HG03045 (cell line): ENCODE data around the gene UPK2.
A peak's percentile ranks its signal among the peaks of the same experiment; 100 is the strongest.

Experiments
- ATAC-seq: cut with Tn5 transposase; IDR thresholded peaks from one replicate; pipeline ENCODE4 v1.9.1; 2021; ENCODE audit warnings: mild to moderate bottlenecking, moderate library complexity; ENCODE audit not compliant: unreplicated experiment

Gene UPK2

DNA sequence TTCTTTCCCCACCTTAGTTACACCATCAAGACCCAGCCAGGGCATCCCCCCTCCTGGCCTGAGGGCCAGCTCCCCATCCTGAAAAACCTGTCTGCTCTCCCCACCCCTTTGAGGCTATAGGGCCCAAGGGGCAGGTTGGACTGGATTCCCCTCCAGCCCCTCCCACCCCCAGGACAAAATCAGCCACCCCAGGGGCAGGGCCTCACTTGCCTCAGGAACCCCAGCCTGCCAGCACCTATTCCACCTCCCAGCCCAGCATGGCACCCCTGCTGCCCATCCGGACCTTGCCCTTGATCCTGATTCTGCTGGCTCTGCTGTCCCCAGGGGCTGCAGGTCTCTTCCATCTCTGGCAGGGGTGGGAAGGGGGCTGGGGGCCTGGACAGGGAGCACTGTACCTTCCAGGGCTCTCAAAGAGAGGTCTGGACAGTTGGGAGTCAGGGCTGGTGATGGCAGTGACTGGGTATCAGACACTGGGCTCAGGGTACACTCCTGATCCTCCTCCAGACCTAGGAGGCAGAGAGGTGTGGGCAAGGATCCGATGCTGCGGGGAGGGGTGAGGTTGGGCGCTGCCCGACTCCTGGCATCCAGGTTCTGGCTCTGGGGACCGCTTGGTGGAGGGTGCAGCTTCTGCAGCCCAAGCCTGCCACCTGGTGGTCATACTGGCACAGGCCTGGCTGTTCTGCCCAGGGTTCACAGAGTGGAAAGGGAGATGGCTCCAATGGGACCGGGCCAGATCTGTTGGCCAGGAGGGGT is at the start of gene UPK2:
Gene UPK2, plus strand, starts transcription at position 205 of the 753 bp plus-strand sequence. Its CDS starts 53 bp downstream, at position 258.
- no peak for ATAC-seq

DNA sequence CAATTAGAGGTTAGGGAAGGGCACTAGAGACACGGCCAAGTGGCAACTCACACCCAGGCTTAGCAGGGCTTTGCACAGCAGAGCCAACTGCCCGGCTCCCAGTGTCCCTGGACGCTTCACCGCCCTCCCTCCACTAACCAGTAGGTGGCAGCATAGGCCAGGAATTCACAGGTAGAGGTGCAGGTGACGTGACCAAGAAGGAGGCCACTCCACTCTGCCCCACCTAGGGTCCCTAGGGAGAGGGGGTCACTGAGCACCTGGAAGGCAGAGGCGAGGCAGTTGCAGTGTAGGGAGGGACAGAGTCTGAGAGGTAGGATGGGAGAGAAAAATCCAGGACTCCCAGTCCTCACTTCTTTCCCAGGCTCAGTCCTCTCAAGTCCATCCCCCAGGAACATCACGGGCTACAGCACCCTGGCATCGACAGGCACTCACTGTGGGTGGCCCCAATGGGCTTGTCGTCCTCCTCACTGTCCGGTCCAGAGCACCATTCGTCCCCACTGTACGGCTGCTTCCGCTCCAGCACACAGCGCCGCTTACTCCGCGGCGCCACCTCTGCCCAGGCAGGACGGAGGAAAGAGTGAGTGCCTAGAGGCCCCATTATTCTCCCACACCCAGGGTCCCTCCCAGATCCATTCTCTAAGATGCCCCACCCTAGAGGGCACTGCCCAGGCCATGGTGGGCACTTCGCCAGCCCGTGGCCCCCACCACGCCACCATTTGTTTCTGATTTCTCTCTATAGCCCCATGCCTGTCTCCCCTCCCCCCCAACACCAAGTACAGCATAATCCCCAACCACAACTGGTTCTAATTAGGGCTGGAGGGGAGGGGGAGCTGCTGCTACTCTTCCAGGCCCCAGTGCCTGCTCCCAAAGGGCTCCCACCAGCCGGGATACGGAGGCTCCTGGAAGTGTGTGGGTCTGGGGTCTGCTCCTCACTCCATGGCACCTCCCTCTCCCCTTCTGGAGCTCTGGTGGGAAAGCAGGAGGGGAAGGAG is 48.8 kb upstream of the UPK2 start:
- ATAC-seq: peak; percentile 73

GRCh38 chr11:118908264-118908663 is 47.8 kb upstream of the UPK2 start:
- no peak for ATAC-seq

- ATAC-seq: no peak
These were observed 47.0 kb upstream of the UPK2 start for GRCh38 chr11:118908901-118909618.

GRCh38 chr11:118909619-118910308 is 46.3 kb upstream of the UPK2 start:
- no peak for ATAC-seq

DNA sequence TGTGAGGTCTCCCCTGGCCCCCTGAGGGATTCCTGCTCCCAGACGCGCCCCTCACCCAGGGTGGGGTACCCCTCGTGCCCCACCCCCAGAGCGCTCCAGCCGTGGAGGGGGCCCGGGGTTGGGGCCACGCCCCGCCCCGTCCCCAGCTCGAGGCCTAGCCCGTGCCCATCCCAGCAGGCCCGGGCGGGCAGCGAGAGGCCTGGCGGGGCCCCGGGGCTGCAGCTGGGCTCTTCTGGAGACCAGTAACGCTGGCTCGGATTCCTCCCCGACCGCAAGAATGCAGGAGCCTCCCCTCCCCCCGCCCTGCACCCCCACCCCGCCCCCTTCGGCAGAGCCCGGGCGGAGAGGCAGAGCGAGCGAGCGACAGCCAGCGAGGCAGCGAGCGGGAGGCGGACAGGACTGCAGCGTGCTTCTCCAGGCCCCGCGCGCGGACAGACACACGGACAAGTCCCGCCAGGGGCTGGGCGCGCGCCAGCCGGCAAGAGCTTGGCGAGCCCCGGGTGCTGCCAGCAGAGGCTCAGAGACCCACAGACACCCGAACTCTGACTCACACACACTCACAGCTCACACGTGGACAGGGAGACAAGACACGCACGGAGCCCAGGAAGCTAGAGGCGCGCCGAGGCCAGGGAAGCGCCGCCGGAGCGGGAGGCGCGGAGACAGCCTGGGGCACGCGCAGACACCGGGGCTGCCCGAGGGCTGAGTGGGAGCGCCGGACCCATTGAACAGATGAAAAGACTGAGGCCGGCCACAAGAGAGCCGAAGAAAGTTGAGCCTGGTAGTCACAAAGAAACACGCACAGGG is 45.6 kb upstream of the UPK2 start:
- ATAC-seq: no peak

- no peak for ATAC-seq
These were observed 44.8 kb upstream of the UPK2 start for GRCh38 chr11:118911113-118911879.

DNA sequence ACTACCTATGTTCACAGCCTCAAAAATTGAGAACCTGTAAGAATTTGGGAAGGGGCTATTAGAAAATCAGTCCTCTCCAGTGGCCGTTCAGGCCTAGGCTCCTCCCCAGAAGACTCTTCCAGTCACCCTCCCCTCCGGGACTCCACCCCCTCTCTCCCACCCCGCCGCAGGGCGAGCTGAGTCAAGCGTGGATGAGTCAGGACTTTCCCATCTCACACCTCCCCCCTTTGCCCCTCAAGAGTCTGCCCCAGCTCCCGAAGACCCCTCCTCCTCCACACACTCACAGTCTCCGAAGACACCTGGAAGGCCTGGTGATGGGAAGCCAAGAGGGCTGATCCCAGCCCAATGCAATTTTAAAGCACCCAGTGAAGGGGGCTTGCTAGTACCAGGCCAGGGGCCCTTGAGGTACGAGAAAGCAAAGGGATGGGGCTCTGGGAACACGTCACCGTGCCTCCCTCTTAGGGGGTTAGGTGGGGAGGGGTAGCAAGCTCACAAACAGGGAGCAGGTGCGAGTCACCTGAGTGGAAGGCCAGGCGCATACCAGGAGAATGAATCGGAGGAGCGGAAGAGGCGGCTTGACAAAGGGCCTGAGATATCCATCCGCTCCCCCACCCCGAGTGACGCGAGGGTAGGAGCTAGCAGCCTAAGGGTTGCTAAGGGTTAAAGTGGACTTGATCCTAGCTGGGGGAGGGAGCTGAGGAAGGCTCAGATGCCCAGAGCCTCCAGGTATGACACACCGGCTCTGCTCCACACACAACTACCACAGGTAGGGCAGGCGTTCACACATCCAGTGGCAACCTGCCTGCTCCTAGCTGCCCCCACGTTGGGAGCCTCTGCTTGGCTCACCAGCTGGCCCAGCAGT is 44.0 kb upstream of the UPK2 start:
- ATAC-seq: no peak

DNA sequence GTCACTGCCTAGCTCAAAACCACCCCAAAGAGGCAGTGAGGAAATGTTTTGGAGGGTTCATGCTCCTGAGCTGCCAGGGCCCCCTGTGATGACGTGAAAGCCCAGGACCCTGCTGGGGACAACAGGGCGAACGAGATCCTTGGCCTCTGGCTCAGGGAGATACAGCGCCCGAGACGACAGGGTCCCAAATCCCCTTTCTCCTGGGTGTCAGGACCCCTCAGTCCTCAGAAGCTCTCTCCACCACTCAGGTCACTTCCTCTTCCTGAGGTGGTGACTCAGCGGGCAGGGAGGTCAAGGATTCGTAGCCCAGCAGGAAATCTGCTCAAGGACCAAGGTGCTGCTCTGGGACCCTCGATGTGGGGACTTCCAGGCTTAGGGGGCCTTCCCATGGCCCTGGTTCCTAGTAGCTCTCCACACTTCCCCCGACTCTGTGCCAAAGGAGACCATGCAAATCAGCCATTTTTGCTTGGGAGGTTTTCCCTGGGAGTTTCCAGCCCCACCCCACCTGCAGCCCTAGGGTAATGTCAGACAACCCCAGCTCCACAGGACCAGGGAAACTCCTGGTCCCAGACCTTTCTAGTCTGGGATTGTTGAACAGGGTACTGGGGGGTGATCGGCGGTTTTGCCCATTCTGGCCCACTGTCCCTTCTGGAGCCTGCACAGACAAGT is 43.2 kb upstream of the UPK2 start:
- ATAC-seq: no peak

DNA sequence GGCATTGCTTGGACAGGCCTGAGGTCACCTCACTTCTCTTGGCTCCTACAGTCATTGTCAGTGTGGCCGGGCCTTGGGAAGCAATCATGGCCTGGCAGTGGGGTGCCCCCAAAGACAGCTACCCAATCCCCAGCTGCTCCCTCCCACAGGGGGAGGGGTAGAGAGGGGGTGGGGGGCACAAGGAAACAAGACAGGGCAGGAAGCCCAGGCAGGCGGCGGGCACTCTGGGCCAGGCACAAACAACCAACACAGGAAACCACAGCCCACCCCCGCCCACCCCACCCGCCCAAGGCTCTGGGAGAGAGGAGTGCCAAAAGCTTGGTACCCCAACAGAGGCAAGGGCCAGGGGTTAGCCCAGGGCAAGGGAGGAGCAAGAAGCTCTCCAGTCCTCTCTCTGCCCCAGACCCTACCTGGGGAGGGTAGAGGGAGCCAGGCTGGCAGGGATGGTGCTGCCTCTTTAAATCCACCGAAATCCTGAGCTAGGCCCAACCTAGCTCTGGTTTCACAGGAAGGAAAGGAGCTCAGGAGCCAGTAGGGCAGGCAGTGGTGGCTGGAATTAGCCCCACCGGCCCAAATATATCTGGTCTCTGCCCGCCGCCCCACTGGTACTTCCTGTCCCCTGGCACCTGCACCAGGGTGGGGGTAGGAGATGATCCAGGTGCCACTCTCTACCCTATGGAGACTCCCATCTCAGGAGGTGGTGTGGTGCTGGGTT is 42.5 kb upstream of the UPK2 start:
- no peak for ATAC-seq

DNA sequence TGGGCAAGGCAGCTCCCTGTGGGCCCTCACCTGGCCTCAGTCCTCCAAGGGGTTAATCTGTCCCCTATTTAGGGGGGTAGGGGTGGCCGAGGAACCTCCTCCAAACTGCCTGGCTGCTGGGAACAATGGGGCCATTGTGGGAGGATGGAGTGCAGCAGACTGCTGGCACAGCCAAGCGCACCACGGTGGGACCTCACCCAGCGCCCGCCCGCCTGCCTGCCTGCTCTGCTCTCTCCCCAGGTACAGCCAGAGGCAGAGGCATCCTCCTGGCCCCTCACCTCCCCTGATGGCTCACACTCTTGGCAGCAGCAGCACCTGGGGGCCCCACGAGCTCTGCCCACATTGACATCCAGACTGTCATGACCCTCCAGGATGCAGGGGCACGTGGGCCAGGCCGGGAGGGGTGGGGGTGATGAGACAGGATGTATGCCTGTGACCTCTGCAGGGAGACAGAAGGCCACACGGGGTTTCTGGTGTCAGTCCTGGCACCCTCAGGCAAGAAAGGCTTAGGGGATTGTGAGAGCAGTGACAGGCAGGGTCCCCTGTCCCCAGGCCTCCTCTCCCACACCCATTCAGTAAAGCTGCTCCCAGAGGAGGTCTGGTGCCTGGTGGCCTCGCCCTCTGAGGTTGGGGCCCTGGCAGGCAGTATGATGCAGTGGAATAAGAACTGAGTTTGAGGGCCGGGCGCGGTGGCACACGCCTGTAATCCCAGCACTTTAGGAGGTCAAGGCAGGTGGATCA is 41.8 kb upstream of the UPK2 start:
- ATAC-seq: no peak

DNA sequence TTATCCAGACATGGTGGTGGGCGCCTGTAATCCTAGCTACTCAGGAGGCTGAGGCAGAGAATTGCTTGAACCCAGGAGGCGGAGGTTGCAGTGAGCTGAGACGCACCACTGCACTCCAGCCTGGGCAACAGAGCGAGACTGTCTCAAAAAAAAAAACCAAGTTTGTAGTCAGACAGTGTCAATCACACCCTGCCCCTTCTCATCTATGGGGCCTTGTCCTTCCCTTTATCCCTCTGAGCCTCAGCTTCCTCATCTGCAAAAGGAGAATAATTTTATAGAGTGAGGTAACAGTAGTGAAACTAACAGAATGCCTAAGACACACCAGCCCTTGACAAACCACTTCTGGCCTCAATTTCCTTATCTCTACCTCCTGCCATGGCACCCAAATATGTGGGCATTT is 41.1 kb upstream of the UPK2 start:
- no peak for ATAC-seq

GRCh38 chr11:118915396-118915795 is 40.7 kb upstream of the UPK2 start:
- no peak for ATAC-seq

- no peak for ATAC-seq
These were observed 39.9 kb upstream of the UPK2 start for GRCh38 chr11:118915941-118916841.

GRCh38 chr11:118916842-118917388 is 39.2 kb upstream of the UPK2 start:
- ATAC-seq: no peak
